ENCODE measurements around the gene RSAD1.

- TF ChIP-seq CTCF (IDR thresholded peaks at IDR 0.05 in 2 of 3, conservative IDR thresholded peaks at IDR 0.05 in 1 of 3; ENCODE audit: control insufficient read depth in 2 of 3, extremely low read depth in 1 of 3, insufficient read depth in 1 of 3, low read depth in 3 of 3, low read length in 3 of 3) (no peak), RAD21 (IDR thresholded peaks at IDR 0.05; ENCODE audit: insufficient read depth, low read depth, low read length) (no peak), KDM1A (IDR thresholded peaks at IDR 0.05; ENCODE audit: borderline replicate concordance) (no peak), POLR2A (IDR thresholded peaks at IDR 0.05; ENCODE audit: low read depth, low read length) (no peak), EP300 (IDR thresholded peaks at IDR 0.05; ENCODE audit: borderline replicate concordance in 1 of 2, control insufficient read depth in 1 of 2, low read depth in 2 of 2, low read length in 2 of 2) (no peak), NR2C2 (IDR thresholded peaks at IDR 0.05; ENCODE audit: borderline replicate concordance, control insufficient read depth, insufficient read length, low read depth) (no peak), POLR2AphosphoS5 (IDR thresholded peaks at IDR 0.05; ENCODE audit: low read length) (no peak), CHD2 (IDR thresholded peaks at IDR 0.05; ENCODE audit: borderline replicate concordance, low read depth, low read length) (no peak), EZH2 (IDR thresholded peaks at IDR 0.05; ENCODE audit: borderline replicate concordance, control insufficient read depth, low read depth, low read length) (no peak), JUND (IDR thresholded peaks at IDR 0.05; ENCODE audit: low read depth, low read length) (no peak), ETV6 (conservative IDR thresholded peaks at IDR 0.05 in 1 of 2, IDR thresholded peaks at IDR 0.05 in 1 of 2; ENCODE audit: borderline replicate concordance in 1 of 2, low read depth in 1 of 2) (no peak)
Observed at GRCh38 chr17:50514388-50514787, 35.7 kb downstream of the RSAD1 start.

Measured in GM12878 (cell line).